Left lung (tissue), 10 donors: ENCODE data around the gene ZNF865. TPM values are rescaled to one million over a fixed set of nuclear protein-coding genes. Genes with fewer than 3 reads are reported as not detected.
A peak's percentile ranks its signal among the peaks of the same experiment; 100 is the strongest.
"Not testable (repeated sequence)": the region's sequence is repeated elsewhere in the genome, so short reads cannot be mapped to it uniquely, and the experiment has no call there.

Experiments
- ATAC-seq: fragments of 200-7000 bp; cut with Tn5 transposase; one replicate; pipeline ENCODE4 v1.9.1; 2020; ENCODE audit warnings: moderate library complexity
- DNase-seq, 4 donors: peaks; one replicate each; pipeline ENCODE4 v3.0.0-alpha.2; 2013 to 2020
- H3K27ac ChIP-seq, 2 donors: fragments of 200-600 bp; sonication (generic) in 1 of 2; one replicate each; pipeline versions ENCODE4 v1.5.0 to v1.8.0; 2020 to 2021
- H3K27me3 ChIP-seq, 2 donors: fragments of 200-600 bp; sonication (generic) in 1 of 2; one replicate each; pipeline versions ENCODE4 v1.5.0 to v1.8.0; 2020 to 2021
- H3K36me3 ChIP-seq, 2 donors: fragments of 200-600 bp; sonication (generic) in 1 of 2; one replicate each; pipeline versions ENCODE4 v1.5.0 to v1.8.0; 2020 to 2021
- H3K4me1 ChIP-seq, 2 donors: fragments of 200-600 bp; one replicate each; pipeline ENCODE4 v1.8.0; 2021
- H3K4me3 ChIP-seq, 2 donors: fragments of 200-600 bp; sonication (generic) in 1 of 2; one replicate each; pipeline versions ENCODE4 v1.5.0 to v1.8.0; 2020 to 2021; ENCODE audit warnings: mild to moderate bottlenecking in 1 of 2
- H3K9me3 ChIP-seq, 2 donors: fragments of 200-600 bp; sonication (generic) in 1 of 2; one replicate each; pipeline versions ENCODE4 v1.5.0 to v1.8.0; 2020 to 2021
- intact Hi-C, 2 donors: fragments of 100-400 bp; cut with DNase I; formaldehyde crosslinking; loops; one replicate each; pipeline versions ENCODE4 v1.11.2 to v1.14.2; 2022
- polyA plus RNA-seq, 6 donors: library from polyadenylated mRNA; unstranded; fragments of 120-200 nt; gene quantifications; one replicate each; pipeline ENCODE4 v1.2.1, GENCODE V29; 2013; ENCODE audit not compliant: insufficient read length in 6 of 6
- total RNA-seq, 2 donors: library from RNA; stranded (reverse); fragmentation: NEBNext Ultra II Directional; extraction: Animal tissue kit (Norgen Biotek cat#: 25700); gene quantifications; one replicate each; pipeline ENCODE4 v1.2.1, GENCODE V29; 2021
- TF ChIP-seq, protein P1 (sequence below), 2 donors: fragments of 200-600 bp; sonication (generic) in 1 of 2; IDR thresholded peaks; one replicate each; pipeline versions ENCODE4 v1.5.0 to v1.8.0; 2021; ENCODE audit warnings: antibody characterized with exemption in 2 of 2
- donor health status: DM: no; HTN: yes; CAD: no.
- donor health status: DM: no; HTN: no; CAD: no.

The ZNF865 gene
- total and polyA plus RNA-seq, 8 donors: 5.9 to 16.1 (median 10.0) TPM

DNA sequence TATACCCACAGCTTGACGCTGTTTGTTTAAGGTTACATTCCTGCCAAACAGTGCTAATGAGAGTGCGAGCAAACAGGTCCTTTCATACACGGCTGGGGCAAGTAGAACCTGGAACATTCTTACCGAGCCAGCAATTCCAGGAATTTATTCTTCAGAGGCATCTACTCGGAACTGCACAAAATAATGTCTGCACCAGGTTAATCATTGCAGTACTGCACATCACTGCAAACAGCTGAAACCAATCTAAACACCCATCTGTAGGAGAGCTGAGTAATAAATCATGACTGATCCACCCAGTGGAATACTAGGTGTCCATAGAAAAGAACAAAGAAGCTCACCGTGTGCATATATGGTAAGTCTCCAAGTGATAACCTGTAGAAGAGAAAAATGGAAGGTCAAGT is 23.6 kb upstream of the ZNF865 start:
- H3K9me3 ChIP-seq: no peaks in the 10 kb centered on the region
- H3K36me3 ChIP-seq: peaks cover 0 to 24% of the 10 kb centered on the region in 2 donors
- no peak overlapping the region for H3K4me3 ChIP-seq
- DNase-seq (no peak), ATAC-seq (peak; percentile 31)
- H3K27me3 ChIP-seq: peaks cover 0 to 23% of the 10 kb centered on the region in 2 donors
- peak overlapping the region in 1 of 2 donors; percentile 87 for H3K27ac ChIP-seq
- peaks cover 8 to 29% of the 10 kb centered on the region in 2 donors for H3K4me1 ChIP-seq
- intact Hi-C loops: no loop called here
- TF ChIP-seq, protein P1, sequence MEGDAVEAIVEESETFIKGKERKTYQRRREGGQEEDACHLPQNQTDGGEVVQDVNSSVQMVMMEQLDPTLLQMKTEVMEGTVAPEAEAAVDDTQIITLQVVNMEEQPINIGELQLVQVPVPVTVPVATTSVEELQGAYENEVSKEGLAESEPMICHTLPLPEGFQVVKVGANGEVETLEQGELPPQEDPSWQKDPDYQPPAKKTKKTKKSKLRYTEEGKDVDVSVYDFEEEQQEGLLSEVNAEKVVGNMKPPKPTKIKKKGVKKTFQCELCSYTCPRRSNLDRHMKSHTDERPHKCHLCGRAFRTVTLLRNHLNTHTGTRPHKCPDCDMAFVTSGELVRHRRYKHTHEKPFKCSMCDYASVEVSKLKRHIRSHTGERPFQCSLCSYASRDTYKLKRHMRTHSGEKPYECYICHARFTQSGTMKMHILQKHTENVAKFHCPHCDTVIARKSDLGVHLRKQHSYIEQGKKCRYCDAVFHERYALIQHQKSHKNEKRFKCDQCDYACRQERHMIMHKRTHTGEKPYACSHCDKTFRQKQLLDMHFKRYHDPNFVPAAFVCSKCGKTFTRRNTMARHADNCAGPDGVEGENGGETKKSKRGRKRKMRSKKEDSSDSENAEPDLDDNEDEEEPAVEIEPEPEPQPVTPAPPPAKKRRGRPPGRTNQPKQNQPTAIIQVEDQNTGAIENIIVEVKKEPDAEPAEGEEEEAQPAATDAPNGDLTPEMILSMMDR (IDR thresholded peaks at IDR 0.05): no peak

DNA sequence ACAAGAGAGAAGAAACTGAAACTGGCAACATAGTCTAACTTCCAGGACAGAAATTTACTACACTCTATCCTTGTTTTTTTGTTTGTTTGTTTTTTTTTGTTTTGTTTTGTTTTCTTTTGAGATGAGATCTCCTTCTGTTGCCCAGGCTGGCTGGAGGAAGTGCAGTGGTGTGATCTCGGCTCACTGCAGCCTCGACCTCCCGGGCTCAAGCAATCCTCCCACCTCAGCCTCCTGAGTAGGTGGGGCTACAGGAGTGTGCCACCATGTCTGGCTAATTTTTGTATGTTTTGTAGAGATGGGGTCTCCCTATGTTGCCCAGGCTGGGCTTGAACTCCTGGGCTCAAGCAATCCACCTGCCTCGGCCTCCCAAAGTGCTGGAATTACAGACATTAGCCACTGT is 23.2 kb upstream of the ZNF865 start:
- intact Hi-C loops, H3K4me3 ChIP-seq, H3K9me3 ChIP-seq, DNase-seq, ATAC-seq: not testable (repeated sequence)
- Histone ChIP-seq H3K27ac (peak overlapping the region in 1 of 2 donors; percentile 87), H3K27me3 (peaks cover 0 to 27% of the 10 kb centered on the region in 2 donors), H3K36me3 (peaks cover 0 to 19% of the 10 kb centered on the region in 2 donors), H3K4me1 (peaks cover 10 to 33% of the 10 kb centered on the region in 2 donors)

DNA sequence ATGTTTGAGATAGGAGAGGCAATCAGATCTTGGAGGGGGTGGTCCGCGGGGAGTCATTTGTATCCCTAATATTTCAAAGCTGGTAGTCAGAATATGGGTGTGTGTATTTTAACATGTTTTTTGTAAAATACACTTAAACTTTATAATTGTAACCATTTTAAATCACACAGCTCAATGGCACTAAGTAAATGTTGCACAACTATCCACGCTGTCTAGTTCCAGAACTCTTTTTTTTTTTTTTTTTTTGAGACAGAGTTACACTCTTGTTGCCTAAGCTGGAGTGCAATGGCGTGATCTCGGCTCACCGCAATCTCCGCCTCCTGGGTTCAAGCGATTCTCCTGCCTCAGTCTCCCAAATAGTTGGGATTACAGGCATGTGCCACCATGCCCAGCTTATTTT is 21.6 kb upstream of the ZNF865 start:
- H3K9me3 ChIP-seq, H3K36me3 ChIP-seq, DNase-seq, H3K4me3 ChIP-seq, ATAC-seq, intact Hi-C loops: not testable (repeated sequence)
- Histone ChIP-seq H3K27me3 (peaks cover 0 to 29% of the 10 kb centered on the region in 2 donors), H3K27ac (peak overlapping the region in 1 of 2 donors; percentile 6), H3K4me1 (peaks cover 10 to 41% of the 10 kb centered on the region in 2 donors)

DNA sequence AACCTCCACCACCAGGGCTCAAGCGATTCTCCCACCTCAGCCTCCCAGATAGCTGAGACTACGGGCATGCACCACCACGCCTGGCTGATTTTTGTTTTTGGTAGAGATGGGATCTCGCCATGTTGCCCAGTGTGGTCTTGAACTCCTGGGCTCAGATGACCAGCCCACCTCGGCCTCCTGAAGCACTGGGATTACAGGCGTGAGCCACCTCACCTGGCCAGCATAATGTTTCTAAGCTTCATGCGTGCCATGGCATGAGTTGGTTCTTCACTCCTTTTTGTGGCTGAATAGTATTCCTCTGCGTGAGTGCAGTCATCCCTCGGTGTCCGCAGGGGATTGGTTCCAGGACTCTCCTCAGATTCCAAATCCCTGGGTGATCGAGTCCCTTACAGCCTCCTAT is 20.6 kb upstream of the ZNF865 start:
- ATAC-seq (no peak), DNase-seq (no peak)
- Histone ChIP-seq H3K9me3 (no peaks in the 10 kb centered on the region), H3K36me3 (no peaks in the 10 kb centered on the region), H3K4me1 (peaks cover 10 to 34% of the 10 kb centered on the region in 2 donors), H3K27me3 (peaks cover 0 to 29% of the 10 kb centered on the region in 2 donors), H3K27ac (no peak overlapping the region), H3K4me3 (no peak overlapping the region)
- TF ChIP-seq, protein P1 (IDR thresholded peaks at IDR 0.05): no peak
- intact Hi-C loops: no loop called here

DNA sequence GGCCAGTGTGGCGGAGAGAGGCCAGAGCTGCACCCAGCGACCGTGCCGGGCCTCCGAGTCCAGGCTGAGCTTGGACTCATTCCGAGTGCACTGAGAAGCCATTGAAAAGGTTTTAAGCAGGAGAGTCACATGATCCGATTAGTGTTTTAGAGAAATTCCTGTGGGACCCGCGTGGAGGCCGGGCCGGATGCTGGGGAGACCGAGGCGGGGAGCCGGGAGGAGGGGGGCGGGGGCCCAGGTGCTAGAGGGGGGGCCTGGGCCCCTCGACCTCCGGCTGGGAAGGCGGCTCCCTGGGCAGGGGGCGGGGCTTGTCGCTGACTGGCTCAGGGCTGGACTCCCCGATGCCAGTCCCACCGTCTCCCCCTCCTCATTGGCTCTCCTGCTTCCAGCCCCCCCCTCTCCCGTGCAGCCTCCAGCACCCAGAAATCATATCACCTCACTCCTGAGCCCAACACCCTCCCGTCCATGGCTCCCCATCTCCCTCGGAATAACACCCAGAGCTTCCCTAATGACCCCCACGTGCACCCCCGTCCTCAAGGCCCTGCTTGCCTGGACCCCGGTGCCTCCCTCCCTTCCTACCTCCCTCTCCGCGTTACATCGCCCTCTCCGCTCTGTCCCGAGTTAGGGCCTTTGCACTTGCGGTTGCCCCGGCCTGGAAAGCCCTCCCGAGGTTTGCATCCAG is 19.6 kb upstream of the ZNF865 start:
- H3K36me3 ChIP-seq: no peaks in the 10 kb centered on the region
- ATAC-seq: peak; percentile 79
- H3K4me1 ChIP-seq: peaks cover 10 to 30% of the 10 kb centered on the region in 2 donors
- H3K27ac ChIP-seq: peak overlapping the region in 1 of 2 donors; percentile 27
- H3K27me3 ChIP-seq: peaks cover 0 to 29% of the 10 kb centered on the region in 2 donors
- TF ChIP-seq, protein P1 (IDR thresholded peaks at IDR 0.05): no peak
- peak in 3 of 4 donors; percentile 86 to 90 (median 88) for DNase-seq
- no peaks in the 10 kb centered on the region for H3K9me3 ChIP-seq
- H3K4me3 ChIP-seq: peak overlapping the region; percentile 10 to 19
- intact Hi-C loops: no loop called here

DNA sequence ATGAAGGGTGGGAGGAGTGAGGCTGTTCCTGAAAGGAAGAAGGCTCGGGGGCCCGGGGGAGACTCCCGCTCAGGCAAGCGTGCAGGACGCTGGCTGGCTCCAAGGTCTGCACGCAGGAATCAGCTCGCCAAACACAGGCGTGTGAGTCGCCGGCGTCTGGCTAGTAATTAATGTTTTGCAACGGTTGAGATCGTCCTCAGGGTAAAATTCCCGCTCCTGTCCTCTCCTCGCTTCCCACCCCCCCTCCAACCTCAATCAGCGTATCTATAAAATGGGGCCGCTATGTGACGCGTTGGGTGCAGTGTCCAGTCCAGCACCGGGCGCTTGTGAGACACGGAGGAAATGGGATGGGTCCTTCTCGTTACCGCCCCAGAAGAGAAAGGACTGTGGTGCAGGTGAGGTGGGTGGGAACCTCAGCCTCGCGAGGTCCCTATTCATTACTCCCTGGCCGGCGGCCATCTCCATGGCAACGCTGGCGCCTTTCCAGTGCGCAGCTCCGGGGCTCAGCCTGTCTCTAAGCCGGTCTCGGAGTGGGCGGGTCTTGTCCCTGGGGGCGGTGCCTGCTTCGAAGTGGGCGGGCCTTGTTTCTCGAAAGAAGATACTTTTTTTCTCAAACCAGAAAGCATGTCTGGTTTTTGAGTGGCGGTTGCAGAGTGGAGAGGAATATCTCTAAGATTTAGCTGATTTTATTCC is 18.3 kb upstream of the ZNF865 start:
- TF ChIP-seq, protein P1 (IDR thresholded peaks at IDR 0.05): no peak
- Histone ChIP-seq H3K27me3 (peaks cover 0 to 29% of the 10 kb centered on the region in 2 donors), H3K4me1 (peaks cover 5 to 23% of the 10 kb centered on the region in 2 donors), H3K9me3 (no peaks in the 10 kb centered on the region), H3K27ac (peak overlapping the region; percentile 20 to 48), H3K36me3 (peaks cover 0 to 4% of the 10 kb centered on the region in 2 donors), H3K4me3 (peak overlapping the region; percentile 27 to 34)
- ATAC-seq (peak; percentile 89), DNase-seq (peak in 3 of 4 donors; percentile 95 to 97 (median 95))
- intact Hi-C loops: no loop called here
